Germinal center (tissue), 1 donor: ENCODE results near the gene RNF217.
"Not testable (repeated sequence)": the region's sequence is repeated elsewhere in the genome, so short reads cannot be mapped to it uniquely, and the experiment has no call there.

Experiments used
- DNase-seq: peaks from one replicate; pipeline ENCODE4 v3.0.0; 2012; ENCODE audit warnings: mixed read lengths, low spot score

The RNF217 gene

DNA sequence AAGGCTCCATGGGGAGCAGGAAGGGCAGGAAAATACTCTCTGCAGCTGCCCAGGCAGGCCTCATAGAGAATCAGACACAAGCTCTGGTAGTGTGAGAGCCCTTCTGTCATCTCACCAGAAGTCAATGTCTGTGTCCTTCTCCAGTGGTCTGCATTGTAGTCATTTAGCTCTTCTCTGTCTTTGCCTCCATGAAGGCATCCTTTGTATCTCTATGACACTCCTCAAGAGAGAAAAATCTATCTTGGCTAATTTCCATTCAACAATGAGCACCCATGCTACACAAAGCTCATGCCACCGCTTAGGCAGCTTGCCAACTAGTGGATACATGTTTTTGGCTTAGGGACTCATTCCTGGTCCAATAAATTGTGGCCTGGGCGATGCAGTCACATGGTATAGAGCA is 92.1 kb downstream of the RNF217 start:
- no peak for DNase-seq

DNA sequence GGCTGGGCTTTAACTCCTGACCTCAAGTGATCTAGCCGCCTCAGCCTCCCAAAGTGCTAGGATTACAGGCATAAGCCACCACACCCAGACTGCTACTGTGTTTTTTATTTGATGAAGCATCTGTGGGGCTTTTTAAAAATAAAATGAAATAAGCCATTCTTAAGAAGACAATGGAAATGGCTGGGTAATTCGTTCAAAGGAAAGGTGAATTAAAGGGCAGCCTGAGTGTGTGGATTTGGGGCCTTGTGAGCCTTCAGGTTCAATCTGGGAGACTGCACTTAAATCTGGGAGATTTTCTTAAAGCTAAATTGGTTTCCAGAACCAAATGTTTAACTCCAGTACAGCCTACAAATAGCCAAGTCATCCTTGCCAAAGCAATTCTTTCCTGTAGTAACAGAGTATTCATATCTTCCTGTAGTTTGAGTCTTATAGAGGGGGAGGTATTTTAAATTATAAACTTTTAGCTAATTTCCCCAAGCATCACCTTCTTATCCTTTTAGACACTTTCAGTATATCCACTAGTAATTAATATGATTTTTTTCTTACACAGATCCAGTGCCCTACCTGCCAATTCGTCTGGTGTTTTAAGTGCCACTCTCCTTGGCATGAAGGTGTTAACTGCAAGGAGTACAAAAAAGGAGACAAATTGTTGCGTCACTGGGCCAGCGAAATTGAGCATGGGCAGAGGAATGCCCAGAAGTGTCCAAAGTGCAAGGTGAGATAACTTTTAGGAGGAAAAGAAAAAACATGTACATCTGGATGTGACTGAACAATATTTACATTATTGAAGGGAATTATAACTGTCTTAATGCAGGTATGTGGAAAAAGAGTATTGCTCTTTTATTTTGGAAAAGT is 95.4 kb downstream of the RNF217 start:
- DNase-seq = no peak

GRCh38 chr6:125058546-125058945 is 96.3 kb downstream of the RNF217 start:
- no peak for DNase-seq

DNA sequence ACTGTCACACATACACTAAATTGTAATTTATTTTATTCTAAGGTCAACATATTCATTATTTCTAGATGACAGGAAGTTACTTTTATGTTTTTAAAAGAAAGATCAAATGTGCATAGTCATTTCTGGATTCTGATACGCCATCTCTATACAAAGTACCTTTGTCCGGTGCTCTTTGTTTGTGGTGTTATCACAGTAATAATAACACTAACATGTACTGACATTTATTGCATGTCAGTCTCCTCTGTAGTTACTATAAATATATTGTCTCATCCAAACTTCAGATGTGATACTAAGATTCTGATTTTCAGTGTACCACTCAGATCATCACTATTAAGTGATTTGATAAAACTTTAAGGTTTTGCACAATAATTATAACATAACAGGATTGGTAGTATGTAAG is 101.1 kb downstream of the RNF217 start:
- DNase-seq = no peak

DNA sequence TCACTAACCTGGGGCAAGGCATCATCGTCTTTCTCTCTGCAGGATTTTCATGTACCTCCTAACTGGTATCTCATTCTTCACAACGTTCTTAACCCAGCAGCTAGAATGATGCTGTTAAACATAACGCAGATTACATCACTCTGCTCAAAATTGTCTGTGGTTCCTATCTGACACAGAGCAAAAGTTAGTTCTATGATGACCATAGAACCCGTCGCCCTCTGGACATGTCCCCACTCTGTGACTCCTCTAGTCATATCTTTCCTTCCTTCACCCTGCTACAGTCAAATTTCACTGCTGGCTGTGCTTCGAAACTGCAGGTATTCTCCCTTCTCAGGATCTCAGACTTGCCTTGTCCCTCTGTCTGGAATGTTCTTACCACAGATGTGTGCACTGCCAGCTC is 103.9 kb downstream of the RNF217 start:
- no peak for DNase-seq

DNA sequence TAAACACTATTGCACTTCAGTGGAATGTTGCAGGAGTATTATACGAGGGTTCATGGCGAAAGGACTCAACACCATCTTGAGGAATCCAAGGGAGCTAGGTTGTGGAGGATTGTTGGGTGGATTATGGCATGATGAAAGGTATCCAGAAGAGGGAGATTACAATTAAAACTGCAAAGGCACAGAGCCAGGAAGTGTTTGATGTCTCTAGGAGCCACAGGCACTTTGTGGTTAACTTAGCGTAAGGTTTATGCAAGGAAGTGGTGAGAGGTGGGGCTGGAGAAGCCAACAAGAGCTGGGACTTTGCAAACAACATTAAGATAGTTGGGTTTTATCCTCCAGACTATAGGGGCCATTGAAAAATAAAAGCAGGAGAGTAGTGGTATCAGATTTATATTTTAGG is 104.7 kb downstream of the RNF217 start:
- DNase-seq = no peak

DNA sequence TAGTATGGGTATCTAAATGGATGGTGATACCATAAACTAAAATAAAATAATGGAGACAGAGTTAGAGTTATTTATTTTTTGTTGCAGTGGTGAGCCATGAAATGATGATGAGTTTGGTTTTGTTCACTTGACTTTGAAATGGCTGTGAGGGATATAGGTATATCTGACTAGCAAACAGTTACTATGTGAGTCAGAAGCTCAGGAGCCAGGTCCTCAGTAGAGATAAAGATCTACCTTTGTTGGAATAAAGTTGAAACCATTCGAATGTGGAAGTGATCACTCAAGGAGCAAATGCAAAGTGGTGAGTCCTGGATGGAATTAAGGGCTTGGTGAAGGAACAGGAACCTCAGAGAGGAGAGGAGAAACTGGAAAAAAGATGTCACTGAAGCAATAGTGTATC is 105.3 kb downstream of the RNF217 start:
- no peak for DNase-seq

DNA sequence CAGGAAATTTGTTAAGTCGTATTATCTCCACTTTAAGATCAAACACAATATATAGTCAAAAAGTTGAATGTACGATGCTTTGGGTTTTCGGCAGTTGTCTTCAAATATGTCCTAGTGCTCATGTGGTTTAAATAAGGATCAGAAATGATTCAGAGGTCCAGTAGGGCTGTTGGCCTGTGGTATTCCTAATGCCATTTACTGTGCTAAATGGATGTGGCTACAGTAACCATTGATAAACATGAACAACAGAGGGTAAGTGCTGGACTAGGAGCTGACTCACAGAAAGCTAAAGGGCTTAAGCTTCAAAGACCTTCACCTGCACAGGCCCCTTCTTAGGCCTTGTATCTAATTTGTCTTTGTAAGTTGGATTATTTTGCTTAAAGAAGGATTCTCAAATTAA is 110.8 kb downstream of the RNF217 start:
- DNase-seq = no peak

GRCh38 chr6:125074120-125074519 is 111.9 kb downstream of the RNF217 start:
- no peak for DNase-seq

GRCh38 chr6:125075073-125075472 is 112.8 kb downstream of the RNF217 start:
- not testable (repeated sequence) for DNase-seq

DNA sequence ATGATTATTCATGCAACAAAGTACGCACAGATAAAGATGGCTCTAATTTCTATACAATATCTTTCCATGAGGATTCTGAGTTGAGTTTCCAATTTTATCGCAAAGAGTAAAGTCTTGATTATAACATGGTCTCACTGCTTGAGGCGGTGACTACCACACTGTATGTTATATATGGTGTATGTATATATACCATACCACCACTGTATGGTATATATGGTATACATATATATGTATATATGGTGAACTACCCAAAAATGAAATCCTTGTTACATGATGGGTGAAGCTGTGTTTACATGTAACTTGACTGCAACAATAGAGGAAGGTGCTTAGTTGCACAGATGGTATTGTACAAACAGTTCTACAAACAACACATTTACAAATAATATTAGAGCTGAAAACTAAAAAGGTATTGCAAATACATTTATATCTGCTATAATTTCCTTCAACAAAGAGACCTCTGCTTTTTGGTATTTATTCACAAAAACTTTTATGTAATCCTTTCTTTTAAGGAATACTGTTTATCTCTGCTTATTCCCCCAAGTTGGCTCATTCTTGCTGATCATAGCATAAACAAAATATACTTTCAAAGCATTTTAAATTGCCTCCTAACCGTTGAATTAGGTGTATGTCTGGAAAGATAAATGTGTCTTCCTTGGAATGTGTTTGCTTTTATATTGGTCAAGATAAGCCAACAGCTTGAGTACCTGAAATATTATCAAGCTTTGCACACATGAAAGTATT is 113.7 kb downstream of the RNF217 start:
- no peak for DNase-seq

DNA sequence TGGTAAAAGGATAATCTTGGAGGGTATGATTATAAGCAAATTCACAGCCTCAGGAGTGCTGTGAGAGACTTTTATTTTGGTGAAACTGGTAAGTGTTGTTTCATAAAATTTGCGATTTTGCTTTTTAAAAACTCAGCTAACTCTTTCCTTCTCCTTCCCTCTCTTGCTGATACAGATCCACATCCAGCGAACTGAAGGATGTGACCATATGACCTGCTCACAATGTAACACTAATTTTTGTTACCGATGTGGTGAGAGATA is 114.2 kb downstream of the RNF217 start:
- no peak for DNase-seq

DNA sequence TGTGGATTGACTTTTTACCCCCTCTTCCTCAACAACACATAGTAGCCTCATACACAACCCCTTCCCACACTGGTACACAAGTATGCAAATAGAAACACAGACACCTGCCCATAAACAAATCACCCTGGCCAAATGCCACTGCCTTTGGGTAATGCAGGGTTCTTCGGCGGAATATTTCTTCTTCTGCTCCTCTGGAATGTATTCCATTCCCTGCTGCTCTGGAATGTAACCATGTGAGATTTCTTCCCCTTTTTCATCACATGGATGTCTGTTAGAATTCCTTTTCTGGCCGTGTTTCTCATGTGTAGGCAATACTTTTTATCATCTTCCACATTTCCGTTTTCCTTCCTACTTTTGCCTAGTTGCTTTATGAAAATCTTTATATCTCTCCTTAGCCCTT is 115.2 kb downstream of the RNF217 start:
- no peak for DNase-seq

- DNase-seq = no peak
These were observed 116.5 kb downstream of the RNF217 start for GRCh38 chr6:125078602-125079321.

- DNase-seq = no peak
These were observed 120.9 kb downstream of the RNF217 start for GRCh38 chr6:125082908-125083683.

DNA sequence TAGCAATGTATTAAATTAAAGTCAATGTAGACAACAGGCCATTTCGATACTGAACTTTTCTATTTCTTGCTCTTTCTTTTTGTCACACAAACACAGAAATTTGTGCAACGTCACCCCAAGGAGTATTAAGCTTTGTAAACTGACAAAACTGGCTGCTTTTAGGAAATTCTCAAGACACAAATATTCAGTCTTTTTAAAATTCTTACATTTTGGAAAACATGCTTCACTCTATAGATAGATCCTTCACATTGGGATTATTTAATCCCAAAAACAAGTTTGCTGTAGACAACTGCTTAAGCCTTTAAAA is 121.4 kb downstream of the RNF217 start:
- DNase-seq = no peak

GRCh38 chr6:125086716-125087115 is 124.5 kb downstream of the RNF217 start:
- DNase-seq = no peak

- DNase-seq = no peak
These were observed 126.7 kb downstream of the RNF217 start for GRCh38 chr6:125088963-125089362.

- DNase-seq = no peak
These were observed 132.3 kb downstream of the RNF217 start for GRCh38 chr6:125094563-125094962.

- no peak for DNase-seq
These were observed 133.5 kb downstream of the RNF217 start for GRCh38 chr6:125095580-125096301.

GRCh38 chr6:125097186-125097585 is 134.9 kb downstream of the RNF217 start:
- no peak for DNase-seq

DNA sequence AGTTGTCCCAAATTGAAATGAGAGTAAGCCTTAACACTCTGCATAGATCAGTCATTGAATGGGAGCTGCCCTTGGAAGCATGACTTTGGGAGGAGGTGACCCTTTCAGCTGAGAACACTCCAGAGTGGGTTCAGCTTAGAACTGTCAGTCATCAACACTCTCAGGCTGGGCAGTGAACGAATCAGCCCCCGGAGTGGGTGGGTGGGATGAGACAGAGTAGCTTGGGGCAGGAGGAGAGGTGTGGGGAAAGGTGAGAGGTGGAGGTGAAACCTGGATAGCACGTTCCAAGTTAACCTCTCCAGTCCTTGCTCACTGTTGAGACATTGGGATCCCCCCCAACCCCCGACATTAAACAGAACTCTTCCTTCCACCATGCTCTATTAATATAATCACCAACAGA is 136.0 kb downstream of the RNF217 start:
- DNase-seq = no peak
